ENCODE measurements around the gene CBFB.

The CBFB gene

DNA sequence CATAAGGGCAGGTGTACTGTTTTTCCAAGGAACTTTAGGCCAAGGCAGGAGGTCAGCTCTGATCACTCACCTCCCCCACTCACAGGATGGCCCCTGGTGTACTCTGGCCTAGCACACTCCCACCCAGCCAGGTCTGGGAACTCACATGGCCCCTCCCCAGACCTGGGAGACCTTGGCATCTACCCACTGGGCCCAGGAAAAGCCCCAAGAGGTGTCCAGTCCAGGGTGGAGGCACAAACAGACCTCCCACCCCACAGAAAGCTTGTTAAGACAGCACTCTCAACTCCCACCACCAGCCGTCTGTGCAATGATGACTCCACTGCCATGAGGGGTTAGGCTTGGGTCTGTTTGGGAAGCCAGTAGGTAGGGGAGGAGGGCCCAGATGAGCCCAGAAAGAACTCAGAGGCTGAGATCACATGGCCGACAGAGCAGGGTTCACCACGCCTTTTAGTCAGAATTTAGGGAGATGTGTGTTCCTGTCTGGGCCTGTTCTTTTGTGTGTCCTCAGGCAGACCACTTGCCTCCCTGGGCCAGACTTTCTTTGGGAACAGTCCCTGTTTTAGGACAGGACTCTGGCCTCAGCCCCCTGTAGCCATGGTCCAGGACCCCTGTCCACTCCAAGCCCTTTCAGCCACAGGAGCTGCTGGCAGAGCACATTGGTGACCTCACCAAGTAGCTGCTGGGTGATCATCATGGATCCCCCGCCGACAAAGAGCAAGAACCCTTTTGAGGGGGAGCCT is 12.1 kb upstream of the CBFB start:
- in situ Hi-C loops (cut with MboI; ENCODE audit: low sequenced_read_pairs), result no loop called here

DNA sequence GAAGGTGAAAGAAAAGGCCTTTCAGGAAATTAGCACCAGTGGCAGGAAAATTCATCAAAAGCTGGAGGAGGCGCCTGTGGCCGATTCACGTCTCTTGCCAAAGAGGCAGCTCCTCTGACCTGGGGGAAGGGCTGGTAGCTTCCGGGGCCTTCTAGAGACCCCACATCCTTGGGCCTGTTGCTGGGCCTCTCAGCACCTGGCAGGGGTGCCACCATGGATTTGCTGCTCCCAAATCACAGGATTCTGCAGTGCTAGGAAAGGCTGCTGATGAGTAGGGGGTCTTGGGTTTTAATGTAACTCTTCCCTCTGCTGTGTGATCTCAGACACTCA is 11.6 kb upstream of the CBFB start:
- in situ Hi-C loops (cut with MboI; ENCODE audit: low sequenced_read_pairs), result no loop called here

DNA sequence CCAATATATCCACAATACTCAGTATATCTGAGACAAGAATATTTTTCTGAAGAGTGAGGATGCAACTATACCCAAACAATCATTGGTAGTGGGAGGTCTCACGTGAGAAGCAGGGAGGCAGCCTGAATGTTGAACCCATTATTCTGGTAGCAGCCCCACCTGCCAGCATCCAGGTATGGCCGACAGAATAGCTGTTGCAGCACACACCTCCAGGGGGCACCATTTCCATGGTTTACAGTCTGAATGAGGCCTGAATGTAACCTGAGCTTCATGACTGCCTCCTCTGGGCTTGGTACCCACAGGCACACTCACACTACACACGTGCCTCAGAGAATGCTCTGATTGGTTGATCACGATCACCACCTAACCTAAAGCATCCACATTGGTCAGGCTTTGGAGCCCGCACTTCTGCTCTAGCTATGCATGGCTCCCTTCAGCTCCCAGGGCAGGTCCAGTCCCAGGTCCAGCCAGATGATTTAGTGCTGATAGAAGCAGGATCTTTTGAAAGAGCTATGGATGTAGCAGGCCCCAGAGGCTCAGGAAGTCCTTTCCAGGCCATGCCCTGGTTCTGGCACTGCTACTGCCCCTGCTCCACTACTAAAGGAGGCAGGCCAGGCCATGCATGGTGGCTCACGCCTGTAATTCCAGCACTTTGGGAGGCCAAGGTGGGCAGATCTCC is 11.0 kb upstream of the CBFB start:
- in situ Hi-C loops (cut with MboI; ENCODE audit: low sequenced_read_pairs), result no loop called here

DNA sequence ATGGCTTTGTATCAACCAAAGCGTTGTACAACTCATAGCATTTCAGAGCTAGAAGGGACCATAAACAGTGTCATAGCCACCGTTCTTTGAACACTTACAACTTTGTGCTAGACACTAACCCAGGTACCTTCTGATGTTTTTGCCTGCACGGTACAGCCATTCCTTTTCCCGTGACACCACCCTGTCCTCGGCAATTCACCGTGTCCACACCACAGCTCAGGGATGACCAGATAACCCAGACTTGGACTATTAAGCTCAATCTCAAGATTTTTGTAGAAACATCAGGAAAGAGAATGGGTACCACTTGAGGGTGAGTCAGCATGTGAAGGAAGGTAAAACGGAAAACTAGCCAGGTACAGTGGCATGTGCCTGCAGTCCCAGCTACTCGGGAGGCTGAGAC is 9.8 kb upstream of the CBFB start:
- in situ Hi-C loops (cut with MboI; ENCODE audit: low sequenced_read_pairs), result no loop called here

DNA sequence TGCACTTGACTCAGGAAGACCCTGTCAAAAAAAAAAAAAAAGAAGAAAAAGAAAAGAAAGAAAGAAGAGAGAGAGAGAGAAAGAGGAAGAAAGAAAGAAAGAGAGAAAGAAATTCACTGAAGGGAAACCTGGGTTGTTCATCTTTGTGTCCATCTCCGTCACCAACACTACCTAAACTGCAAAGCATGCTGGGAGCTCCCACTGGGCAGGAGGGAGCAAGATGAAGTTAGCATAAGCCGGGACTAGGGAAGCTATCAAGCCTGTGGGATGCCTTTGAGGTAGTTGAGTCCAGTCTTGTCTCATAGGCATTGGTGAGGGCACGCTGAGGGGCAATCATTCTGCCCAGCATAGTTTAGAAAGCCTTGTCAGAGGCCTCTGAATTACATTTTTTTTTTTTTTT is 7.6 kb upstream of the CBFB start:
- in situ Hi-C loops (cut with MboI; ENCODE audit: low sequenced_read_pairs), result no loop called here

DNA sequence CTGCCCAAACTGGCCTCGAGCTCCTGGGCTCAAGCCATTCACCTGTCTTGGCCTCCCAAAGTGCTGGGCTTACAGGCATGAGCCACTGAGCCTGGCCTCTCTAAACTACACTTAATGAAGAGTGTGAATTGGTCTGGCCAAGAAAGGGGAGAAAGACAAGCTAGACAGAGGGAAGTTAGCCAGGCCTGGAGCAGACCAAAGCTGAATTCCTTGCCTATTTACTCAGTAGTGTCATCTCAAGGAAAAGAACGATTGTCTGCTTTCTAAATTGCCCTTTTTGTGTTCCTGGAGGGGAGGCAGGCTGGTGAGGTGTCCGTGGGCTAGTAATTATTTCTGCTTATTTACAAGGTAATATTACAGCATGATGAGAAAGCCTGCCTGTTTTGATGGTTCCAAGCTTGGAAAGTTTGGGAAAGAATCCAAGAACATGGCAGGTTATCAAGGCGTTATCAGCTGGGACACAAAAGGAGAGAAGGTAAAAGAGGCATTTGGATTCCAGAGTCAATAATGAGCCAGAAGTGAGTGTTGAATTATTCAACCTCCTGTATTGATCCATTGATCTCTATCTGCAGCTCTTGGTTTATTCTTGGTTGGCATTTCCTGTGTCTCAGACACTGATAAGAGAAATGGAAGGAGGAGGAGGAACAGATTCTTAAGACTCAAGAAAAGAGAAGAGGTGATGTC is 6.3 kb upstream of the CBFB start:
- in situ Hi-C loops (cut with MboI; ENCODE audit: low sequenced_read_pairs), result no loop called here

DNA sequence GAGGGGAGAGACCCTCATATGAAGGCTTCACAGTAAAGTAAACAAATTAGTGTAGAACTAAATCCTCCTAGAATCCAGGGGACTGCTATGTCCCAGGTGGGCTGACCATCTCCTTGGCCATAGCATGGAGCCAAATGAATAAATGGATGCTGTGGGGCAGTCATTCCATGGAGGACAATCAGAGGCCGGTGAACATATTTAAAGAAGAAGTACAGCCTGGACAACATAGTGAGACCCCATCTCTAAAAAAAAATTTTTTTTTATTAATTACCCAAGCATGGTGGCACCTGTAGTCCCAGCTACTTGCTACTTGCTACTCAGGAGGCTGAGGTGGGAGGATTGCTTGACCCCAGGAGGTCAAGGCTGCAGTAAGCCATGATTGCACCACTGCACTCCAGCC is 5.3 kb upstream of the CBFB start:
- in situ Hi-C loops (cut with MboI; ENCODE audit: low sequenced_read_pairs), result no loop called here

DNA sequence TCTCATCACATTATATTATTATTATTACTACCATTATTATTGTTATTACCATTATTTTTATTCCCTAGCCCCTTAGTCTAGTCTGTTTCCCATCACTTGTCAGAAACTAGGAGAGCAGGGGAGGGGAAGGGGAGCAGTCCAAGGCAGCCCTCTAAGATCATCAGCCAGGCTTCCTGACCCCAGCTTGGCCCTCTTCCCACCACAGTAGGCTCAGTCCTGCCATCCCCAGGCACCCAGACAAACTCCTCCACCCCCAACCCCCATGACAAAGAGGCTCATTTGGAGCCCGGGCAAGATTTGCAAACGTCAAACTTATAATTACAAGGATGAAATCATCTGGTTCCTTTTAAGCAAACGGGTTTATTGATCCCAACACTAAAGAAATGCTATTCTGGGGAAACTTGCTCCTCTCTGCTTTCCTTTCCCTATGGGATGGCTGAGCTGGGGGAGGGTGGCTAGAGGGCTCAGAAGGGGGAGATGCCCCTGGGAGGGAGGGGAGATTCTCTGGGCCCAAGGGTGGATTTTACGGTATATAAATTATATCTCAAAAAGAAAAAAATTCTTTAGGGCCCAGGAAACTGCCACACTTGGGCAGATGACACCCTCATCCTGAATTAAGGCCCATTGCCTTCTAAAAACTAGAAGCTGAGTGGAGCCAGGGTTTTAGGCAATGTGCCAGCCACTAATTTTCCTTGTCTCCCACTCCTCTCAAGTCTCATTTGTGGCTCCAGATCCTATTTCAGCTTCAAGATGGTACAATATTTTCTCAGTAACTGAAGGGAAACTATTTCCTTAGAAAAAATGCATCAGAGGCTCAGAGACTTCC is 4.4 kb upstream of the CBFB start:
- in situ Hi-C loops (cut with MboI; ENCODE audit: low sequenced_read_pairs), result no loop called here

DNA sequence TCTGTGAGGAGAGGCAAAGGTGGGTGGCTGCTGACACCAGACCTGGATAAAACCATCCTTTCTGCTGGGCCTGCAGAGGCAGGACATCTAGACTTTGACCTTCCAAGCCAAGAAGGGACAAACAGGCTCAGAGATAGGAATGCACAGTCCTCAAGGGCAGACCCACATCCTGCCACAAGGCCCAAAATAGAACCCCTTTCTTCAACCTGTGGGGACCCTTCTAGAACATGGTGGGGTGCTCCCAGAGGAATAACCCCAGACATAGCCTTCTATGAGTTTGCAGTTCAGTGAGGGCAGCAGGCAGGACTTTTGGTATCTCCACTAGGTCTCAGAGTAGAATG is 3.8 kb upstream of the CBFB start:
- in situ Hi-C loops (cut with MboI; ENCODE audit: low sequenced_read_pairs), result no loop called here

DNA sequence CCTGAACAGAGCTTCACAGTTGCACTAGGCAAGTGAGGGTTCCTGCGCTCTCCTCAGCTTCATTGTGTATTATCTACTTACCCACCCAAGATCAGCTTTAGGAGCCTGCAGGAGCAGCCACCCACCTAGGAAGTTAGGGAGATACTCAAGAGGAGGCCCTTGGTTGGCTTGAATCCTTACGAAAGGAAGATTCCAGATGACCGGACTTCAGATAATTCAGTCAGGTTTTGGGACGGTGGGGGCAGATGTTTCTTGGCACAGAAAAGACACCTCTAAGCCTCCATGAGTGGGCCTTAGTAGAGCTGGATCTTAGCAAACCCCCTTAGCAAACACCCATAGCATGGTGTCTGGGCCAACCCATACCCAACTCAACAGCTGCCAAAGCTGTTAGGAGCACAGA is 2.4 kb upstream of the CBFB start:
- in situ Hi-C loops (cut with MboI; ENCODE audit: low sequenced_read_pairs), result no loop called here

DNA sequence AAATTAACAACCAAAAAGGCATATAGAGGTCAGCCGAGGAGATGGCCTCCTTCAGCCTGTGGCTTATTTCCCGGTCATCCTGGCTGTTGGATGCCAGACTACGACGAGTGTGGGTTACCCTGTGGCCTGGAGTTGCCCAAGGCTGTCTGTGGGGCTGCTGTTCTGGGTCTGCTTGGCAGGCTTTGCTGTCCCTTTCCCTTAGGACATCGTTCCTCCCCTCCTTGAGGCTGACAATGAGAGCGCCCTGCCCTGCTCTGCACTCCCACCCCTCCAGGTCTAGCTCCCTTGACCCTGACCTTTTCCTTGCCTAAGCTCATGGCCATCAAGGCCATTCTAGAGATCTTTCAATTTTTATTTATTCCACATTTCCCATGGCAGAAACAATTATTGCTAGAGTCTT is 1.9 kb upstream of the CBFB start:
- in situ Hi-C loops (cut with MboI; ENCODE audit: low sequenced_read_pairs), result no loop called here

DNA sequence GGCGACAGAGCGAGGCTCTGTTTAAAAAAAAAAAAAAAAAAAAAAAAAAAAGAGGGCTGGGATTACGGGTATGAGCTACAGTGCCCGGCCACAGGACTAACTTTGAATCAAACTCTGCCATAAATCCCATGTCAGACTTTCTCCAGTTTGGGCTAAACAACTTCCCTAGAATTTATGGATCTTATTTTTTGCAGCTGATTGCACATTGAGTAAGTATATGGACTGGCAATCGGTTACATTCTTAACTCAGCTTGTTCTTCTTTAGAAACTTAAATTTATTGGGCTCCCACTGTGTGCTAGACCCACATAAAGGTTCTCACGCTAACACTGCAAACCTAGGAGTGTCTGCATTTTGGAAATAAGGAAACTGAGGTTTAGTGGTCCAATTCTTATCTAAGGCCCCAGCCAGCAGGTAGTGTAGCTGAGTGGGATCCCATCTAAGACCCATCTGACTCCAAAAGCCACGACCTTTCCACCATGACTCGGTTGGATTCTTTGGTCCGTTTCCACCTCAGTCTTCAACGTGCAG is 718 bp upstream of the CBFB start:
- in situ Hi-C loops (cut with MboI; ENCODE audit: low sequenced_read_pairs), result no loop called here

DNA sequence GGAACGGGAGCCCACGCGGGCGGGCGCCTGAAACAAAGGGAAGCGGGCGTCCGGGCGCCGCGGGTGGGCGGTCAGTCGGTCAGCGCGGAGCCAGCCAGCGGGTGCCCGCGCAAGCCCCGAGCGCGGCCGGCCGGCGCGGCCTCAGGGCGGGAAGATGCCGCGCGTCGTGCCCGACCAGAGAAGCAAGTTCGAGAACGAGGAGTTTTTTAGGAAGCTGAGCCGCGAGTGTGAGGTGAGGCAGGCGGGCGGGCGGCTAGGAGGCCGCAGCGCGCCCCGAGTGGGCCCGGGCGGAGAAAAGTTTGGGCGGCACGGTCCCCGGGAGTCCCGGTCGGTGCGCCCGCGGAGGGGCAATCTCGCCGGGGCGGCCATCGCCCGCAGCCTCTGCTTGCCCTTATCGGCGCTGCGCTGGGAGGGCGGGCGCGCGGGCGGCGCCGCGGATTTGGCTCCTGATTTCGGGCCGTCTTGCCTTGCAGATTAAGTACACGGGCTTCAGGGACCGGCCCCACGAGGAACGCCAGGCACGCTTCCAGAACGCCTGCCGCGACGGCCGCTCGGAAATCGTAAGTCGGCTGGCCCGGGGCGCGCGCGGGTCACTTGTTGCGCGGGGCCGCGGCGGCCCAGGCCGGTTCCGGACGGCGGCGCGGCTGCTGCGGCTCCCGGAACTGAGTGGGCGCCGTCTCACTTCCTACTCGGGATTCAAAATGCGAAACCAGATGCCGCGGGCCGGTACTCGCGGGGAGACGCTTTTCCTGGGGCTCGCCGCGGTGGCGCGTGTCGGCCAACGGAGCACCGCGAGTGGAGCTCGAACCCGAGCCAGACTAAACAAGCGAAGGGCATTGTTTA is 526 bp downstream of the CBFB start:
- in situ Hi-C loops (cut with MboI; ENCODE audit: low sequenced_read_pairs), result no loop called here

DNA sequence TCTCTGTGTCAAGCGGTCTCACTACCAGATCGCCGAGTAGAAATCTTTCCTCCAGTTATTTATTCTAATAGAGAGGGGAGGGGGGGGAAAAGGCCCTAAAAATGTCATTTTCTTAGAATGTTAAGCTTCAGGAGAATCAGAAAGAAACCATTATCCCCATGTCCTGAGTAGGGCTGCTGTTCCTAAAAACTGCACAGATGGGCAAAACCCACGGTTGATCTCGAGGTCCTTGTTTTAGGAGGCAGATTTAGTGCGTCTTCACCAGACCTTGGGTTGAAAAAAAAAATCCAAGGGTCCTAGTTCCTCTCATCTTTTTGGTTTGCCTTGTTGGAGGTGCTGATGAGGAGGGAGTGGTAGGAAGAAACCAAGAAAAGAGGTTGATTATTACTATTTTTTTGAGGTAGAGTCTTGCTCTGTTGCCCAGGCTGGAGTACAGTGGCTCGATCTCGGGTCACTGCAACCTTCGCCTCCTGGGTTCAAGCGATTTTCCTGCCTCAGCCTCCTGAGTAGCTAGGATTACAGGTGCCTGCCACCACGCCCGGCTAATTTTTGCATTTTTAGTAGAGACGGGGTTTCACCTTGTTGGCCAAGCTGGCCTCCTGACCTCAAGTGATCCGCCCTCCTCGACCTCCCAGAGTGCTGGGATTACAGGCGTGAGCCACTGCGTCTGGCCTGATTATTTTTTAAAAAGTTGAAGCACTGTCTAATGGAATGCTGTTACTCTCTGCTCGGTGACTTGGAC is 1.4 kb downstream of the CBFB start:
- in situ Hi-C loops (cut with MboI; ENCODE audit: low sequenced_read_pairs), result no loop called here

DNA sequence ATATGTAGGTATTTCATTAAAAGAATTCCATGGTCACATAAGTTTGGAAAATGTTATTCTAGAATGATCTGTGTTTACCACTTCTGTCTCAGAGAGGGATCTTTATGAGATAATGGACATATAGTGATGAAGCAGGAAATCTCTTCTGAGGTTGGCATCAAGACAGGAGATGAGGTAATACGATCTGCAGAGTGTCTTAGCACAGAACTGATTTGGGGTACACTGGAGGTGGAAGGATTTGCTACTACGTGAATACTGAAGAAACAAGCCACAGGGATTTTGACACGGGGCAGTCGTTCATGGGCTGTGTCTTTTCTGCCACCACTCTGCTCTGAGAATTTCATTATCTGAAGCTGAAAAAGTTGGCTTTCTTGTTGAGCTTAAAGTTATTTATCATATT is 5.5 kb downstream of the CBFB start:
- in situ Hi-C loops (cut with MboI; ENCODE audit: low sequenced_read_pairs), result no loop called here

DNA sequence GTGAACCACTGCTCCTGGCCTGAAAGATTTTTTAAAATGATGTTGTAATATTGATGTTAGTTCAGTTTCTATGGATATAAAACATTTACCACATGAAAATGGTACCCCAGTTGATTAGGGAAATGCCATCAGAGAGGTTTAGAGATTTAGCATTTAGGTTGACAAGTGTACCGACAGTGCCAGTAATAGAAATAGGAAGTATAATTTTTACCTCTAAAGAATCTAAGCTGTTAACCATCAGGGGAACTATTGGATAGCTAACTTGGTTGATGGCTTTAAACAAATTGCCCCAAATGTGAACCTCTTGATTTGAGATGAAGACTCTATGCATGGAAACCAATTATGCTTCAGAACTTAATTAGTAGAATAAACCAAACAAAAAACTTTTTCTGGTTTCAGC is 6.4 kb downstream of the CBFB start:
- in situ Hi-C loops (cut with MboI; ENCODE audit: low sequenced_read_pairs), result no loop called here

DNA sequence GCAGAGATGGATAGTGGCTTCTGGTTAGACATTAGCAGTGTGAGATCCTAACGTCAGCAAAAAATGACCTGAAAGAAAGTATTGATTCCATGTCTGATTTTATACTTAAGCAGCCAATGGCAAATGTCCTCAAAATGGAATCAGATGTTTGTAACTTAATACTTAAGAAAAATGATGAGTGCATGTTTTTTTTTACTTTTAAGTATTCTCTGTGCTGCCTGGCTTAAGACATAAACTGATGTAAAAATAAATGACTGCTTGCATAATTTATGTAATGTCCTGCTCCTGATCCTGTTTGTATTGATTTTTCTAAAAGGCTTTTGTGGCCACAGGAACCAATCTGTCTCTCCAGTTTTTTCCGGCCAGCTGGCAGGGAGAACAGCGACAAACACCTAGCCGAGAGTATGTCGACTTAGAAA is 7.4 kb downstream of the CBFB start:
- in situ Hi-C loops (cut with MboI; ENCODE audit: low sequenced_read_pairs), result no loop called here

DNA sequence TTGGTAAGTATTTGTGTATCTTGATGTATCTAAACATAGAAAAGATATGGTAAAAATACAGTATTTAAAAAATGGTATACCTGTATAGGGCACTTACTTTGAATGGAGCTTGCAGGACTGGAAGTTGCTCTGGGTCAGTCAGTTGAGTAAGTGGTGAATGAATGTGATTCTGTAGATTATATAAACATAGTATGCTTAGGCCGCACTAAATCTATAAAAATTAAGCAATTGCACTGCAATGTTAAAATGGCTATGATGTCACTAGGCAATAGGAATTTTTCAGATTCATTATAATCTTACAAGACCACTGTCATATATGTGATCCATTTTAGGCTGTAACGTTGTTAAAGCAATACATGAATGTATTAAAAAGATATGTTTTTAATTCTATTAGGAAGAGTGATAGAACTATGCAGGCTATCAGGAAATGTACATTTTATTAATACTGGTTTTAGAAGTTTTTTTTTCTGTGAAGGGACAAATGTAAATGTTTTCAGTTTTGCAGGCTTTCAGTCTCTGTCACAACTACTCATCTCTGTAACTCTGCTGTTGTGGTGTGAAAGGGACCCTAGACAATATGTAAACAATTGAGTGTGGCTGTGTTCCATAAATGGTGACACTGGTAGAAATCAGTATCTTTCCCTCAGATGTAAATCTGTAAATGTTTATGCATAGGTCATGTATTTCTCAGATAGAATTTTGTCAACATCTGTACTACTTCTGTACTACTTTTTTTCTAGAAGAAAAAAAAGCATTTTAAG is 10.5 kb downstream of the CBFB start:
- in situ Hi-C loops (cut with MboI; ENCODE audit: low sequenced_read_pairs), result no loop called here

DNA sequence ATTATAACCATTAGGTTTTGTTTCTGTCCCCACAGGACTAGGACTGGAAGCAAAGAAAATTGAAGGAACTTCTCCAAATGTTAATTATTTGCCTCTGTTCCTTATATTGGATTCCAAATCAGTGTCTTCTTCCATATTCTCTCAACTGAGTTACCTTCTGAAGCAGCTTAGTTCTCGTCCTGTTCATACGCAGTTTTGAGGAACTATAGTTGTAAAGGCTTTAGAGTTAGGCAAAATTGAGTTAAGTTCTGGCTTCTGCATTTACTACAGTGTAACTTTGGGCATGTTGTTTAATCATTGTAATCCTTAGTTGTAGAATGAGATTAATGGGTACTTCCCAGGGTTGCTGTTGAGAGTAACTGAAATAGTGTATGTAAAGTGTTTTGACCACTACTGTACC is 11.2 kb downstream of the CBFB start:
- in situ Hi-C loops (cut with MboI; ENCODE audit: low sequenced_read_pairs), result no loop called here

Data from hTERT RPE-1 (cell line).